Endothelial cell of umbilical vein (primary cell): ENCODE data around the gene MBOAT2. TPM values are rescaled to one million over a fixed set of nuclear protein-coding genes. Genes with fewer than 3 reads are reported as not detected.

ENCODE experiments used
- BruUV-seq: library from RNA; stranded (reverse); fragments of 400-500 nt; replicated peaks from 2 replicates; lab custom pipeline; 2021; lab: Mats Ljungman, UMichigan
- CTCF ChIA-PET: fragments of 300-600, 350-600 bp; sonication (Branson Sonifier 250); formaldehyde crosslinking; loops from one replicate; lab custom pipeline; 2021; ENCODE audit warnings: antibody characterized with exemption, inconsistent platforms; lab: Charles Lee
- POLR2A ChIA-PET: fragments of 300-600, 350-600 bp; sonication (Branson Sonifier 250); formaldehyde crosslinking; loops from one replicate; lab custom pipeline; 2021; ENCODE audit warnings: antibody characterized with exemption, inconsistent platforms; lab: Charles Lee
- DNase-seq: peaks from one replicate; pipeline ENCODE4 v3.0.0-alpha.2; 2011; ENCODE audit warnings: low read depth, low spot score
- FAIRE-seq: peaks from 2 replicates; lab custom pipeline; 2011; peaks lifted over from hg19 to GRCh38; lab: Jason Lieb, UNC
- H2AFZ ChIP-seq: 2 replicates; pipeline ENCODE4 v1.6.0; 2012; ENCODE audit warnings: low read depth, low read length, control low read depth, inconsistent platforms
- H3K27ac ChIP-seq: 2 replicates; pipeline ENCODE4 v1.5.1; 2011; ENCODE audit warnings: low read depth, mild to moderate bottlenecking, control low read depth, low read length, moderate library complexity; ENCODE audit not compliant: insufficient read depth
- H3K27me3 ChIP-seq, 2 experiments: 2 replicates each; pipeline versions ENCODE4 v1.6.0 to v1.6.1; 2011; ENCODE audit warnings: low read length in 2 of 2, mixed read lengths in 1 of 2; ENCODE audit not compliant: control insufficient read depth in 2 of 2, insufficient read depth in 2 of 2
- H3K36me3 ChIP-seq, 2 experiments: 2 replicates in 1 of 2; 3 replicates in 1 of 2; pipeline ENCODE4 v1.5.1; 2011; ENCODE audit warnings: low read length in 2 of 2, mild to moderate bottlenecking in 1 of 2, moderate library complexity in 1 of 2; ENCODE audit not compliant: control insufficient read depth in 2 of 2, insufficient read depth in 2 of 2; ENCODE audit errors: extremely low read depth in 1 of 2
- H3K4me1 ChIP-seq: 3 replicates; pipeline ENCODE4 v1.5.1; 2011; ENCODE audit warnings: mild to moderate bottlenecking, low read length; ENCODE audit not compliant: control insufficient read depth, insufficient read depth; ENCODE audit errors: extremely low read depth
- H3K4me2 ChIP-seq: 2 replicates; pipeline ENCODE4 v1.6.1; 2011; ENCODE audit warnings: low read length, control low read depth, mixed read lengths; ENCODE audit not compliant: insufficient read depth
- H3K4me3 ChIP-seq, 3 experiments: fragments of 200-600 bp in 1 of 3; sonication (generic), shearing (Covaris generic) in 1 of 3; replicated peaks in 1 of 3; 2 replicates each; pipeline ENCODE4 v1.5.1; 2011 to 2016; ENCODE audit warnings: control low read depth in 3 of 3, low read length in 3 of 3, mild to moderate bottlenecking in 2 of 3, inconsistent platforms in 1 of 3, low read depth in 1 of 3, moderate library complexity in 1 of 3; ENCODE audit not compliant: insufficient read depth in 1 of 3
- H3K79me2 ChIP-seq: 2 replicates; pipeline ENCODE4 v1.6.0; 2012; ENCODE audit warnings: low read length, inconsistent platforms; ENCODE audit not compliant: control insufficient read depth, insufficient read depth
- H3K9ac ChIP-seq: replicated peaks from 2 replicates; pipeline ENCODE3; 2011; ENCODE audit warnings: low read length, control low read depth; ENCODE audit not compliant: insufficient read depth; ENCODE audit errors: extremely low read depth
- H3K9me1 ChIP-seq: replicated peaks from 3 replicates; pipeline ENCODE4 v1.6.0; 2011; ENCODE audit warnings: mild to moderate bottlenecking, low read length; ENCODE audit not compliant: control insufficient read depth, insufficient read depth; ENCODE audit errors: extremely low read depth
- H3K9me3 ChIP-seq: replicated peaks from 2 replicates; pipeline ENCODE4 v1.5.1; 2012; ENCODE audit warnings: low read length, inconsistent platforms; ENCODE audit not compliant: control insufficient read depth, insufficient read depth
- H4K20me1 ChIP-seq: replicated peaks from 2 replicates; pipeline ENCODE3; 2011; ENCODE audit warnings: mild to moderate bottlenecking, low read length; ENCODE audit not compliant: control insufficient read depth, insufficient read depth; ENCODE audit errors: extremely low read depth
- EZH2 ChIP-seq: IDR thresholded peaks from 2 replicates; pipeline ENCODE4 v1.6.1; 2012; ENCODE audit warnings: borderline replicate concordance, low read depth, mild to moderate bottlenecking, moderate library complexity, low read length, inconsistent platforms; ENCODE audit not compliant: severe bottlenecking
- FOS ChIP-seq: IDR thresholded peaks from 2 replicates; pipeline ENCODE4 v1.6.1; 2011; ENCODE audit warnings: mild to moderate bottlenecking, low read length, moderate library complexity, borderline replicate concordance; ENCODE audit not compliant: insufficient read depth
- GATA2 ChIP-seq: IDR thresholded peaks from 2 replicates; pipeline ENCODE4 v1.7.0; 2011; ENCODE audit warnings: low read depth, mild to moderate bottlenecking, moderate library complexity, mixed read lengths, low read length; ENCODE audit not compliant: insufficient read length, insufficient read depth
- JUN ChIP-seq: IDR thresholded peaks from 2 replicates; pipeline ENCODE4 v1.6.1; 2011; ENCODE audit warnings: borderline replicate concordance, low read depth; ENCODE audit not compliant: insufficient read length, insufficient read depth
- MYC ChIP-seq: IDR thresholded peaks from one replicate; pipeline ENCODE4 v1.6.1; 2011; ENCODE audit warnings: mild to moderate bottlenecking, low read depth, low read length
- POLR2A ChIP-seq: IDR thresholded peaks from 2 replicates; pipeline ENCODE4 v1.6.1; 2012; ENCODE audit warnings: low read depth, mild to moderate bottlenecking, control low read depth, low read length
- POLR2AphosphoS5 ChIP-seq: IDR thresholded peaks from 2 replicates; pipeline ENCODE4 v1.6.1; 2012; ENCODE audit warnings: low read depth, mild to moderate bottlenecking, control low read depth, low read length, moderate library complexity; ENCODE audit not compliant: insufficient read depth
- dilution Hi-C: fragments of 300-500 bp; cut with MboI; formaldehyde crosslinking; loops from one replicate; pipeline ENCODE4 v1.15.0; 2019; ENCODE audit warnings: low sequenced_read_pairs; ENCODE audit not compliant: extremely low pct_ligation_motif_present
- intact Hi-C: fragments of 100-400 bp; cut with micrococcal nuclease; formaldehyde crosslinking; loops from one replicate; pipeline ENCODE4 v1.10.0; 2022
- polyA plus RNA-seq, 4 experiments: library from polyadenylated mRNA; depleted of rRNA in 3 of 4; stranded (reverse) in 3 of 4; unstranded in 1 of 4; fragments of >200 nt; gene quantifications; 2 replicates each; pipeline versions ENCODE4 v1.2.1 to v1.2.3, GENCODE V29; 2011 to 2012; ENCODE audit warnings: missing spikeins in 1 of 4
- total RNA-seq: library from RNA; stranded (reverse); gene quantifications from 2 replicates; pipeline ENCODE4 v1.2.3, GENCODE V29; 2021
- TF ChIP-seq, protein P1 (sequence below), 2 donors: IDR thresholded peaks; 1 replicate in 1 of 2; 2 replicates in 1 of 2; pipeline ENCODE4 v1.5.1; 2011; ENCODE audit warnings: low read length in 2 of 2, mild to moderate bottlenecking in 2 of 2, moderate library complexity in 2 of 2, control low read depth in 1 of 2, inconsistent platforms in 1 of 2, low read depth in 1 of 2; ENCODE audit not compliant: insufficient read depth in 1 of 2; ENCODE audit errors: extremely low read depth in 1 of 2
- TF ChIP-seq, protein P2 (sequence below): IDR thresholded peaks from 2 replicates; pipeline ENCODE4 v1.6.1; 2011; ENCODE audit not compliant: insufficient read depth, insufficient read length

The MBOAT2 gene
- total and polyA plus RNA-seq, 2 donors (not counting 3 experiments of a cell fraction or from before 2014, with no cell fraction given): 10.9 to 22.1 TPM

DNA sequence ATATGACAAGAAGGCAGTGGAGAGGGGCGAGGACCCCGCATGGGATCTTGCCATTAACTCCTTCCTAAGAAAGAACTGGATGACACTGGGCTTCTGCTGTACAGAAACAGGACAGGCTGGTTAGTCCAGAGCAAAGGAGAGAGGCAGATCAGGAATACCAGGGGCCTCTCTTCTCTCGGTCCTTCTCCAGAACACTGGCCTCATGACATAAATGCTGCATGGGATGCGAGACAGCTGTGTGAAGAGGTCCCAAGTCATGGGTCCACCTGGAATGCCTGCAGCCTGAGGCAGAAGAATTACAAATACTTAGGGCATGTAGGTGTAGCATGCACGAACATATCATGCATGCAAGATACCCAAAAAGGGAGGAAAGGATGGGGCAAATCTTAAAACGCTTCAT is 9.1 kb downstream of the MBOAT2 start:
- H3K36me3 ChIP-seq: no peaks in the 10 kb centered on the region
- peaks cover 2% of the 10 kb centered on the region for H3K79me2 ChIP-seq
- H3K27me3 ChIP-seq: no peaks in the 10 kb centered on the region
- dilution Hi-C loops (no loop called here), intact Hi-C loops (no loop called here)
- H3K9me1 ChIP-seq: no peaks in the 10 kb centered on the region
- no peak for TF ChIP-seq FOS
- TF ChIP-seq, protein P1, sequence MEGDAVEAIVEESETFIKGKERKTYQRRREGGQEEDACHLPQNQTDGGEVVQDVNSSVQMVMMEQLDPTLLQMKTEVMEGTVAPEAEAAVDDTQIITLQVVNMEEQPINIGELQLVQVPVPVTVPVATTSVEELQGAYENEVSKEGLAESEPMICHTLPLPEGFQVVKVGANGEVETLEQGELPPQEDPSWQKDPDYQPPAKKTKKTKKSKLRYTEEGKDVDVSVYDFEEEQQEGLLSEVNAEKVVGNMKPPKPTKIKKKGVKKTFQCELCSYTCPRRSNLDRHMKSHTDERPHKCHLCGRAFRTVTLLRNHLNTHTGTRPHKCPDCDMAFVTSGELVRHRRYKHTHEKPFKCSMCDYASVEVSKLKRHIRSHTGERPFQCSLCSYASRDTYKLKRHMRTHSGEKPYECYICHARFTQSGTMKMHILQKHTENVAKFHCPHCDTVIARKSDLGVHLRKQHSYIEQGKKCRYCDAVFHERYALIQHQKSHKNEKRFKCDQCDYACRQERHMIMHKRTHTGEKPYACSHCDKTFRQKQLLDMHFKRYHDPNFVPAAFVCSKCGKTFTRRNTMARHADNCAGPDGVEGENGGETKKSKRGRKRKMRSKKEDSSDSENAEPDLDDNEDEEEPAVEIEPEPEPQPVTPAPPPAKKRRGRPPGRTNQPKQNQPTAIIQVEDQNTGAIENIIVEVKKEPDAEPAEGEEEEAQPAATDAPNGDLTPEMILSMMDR (IDR thresholded peaks at IDR 0.05; ENCODE audit: extremely low read depth in 1 of 2, insufficient read depth in 1 of 2, low read depth in 1 of 2, low read length in 2 of 2): no peak
- TF ChIP-seq, protein P2, sequence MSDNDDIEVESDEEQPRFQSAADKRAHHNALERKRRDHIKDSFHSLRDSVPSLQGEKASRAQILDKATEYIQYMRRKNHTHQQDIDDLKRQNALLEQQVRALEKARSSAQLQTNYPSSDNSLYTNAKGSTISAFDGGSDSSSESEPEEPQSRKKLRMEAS: no peak
- no peak for TF ChIP-seq POLR2AphosphoS5
- TF ChIP-seq MYC: no peak
- TF ChIP-seq GATA2: no peak
- no peak for TF ChIP-seq JUN
- no peak for TF ChIP-seq EZH2
- no peak for TF ChIP-seq POLR2A
- BruUV-seq: no TSS peak
- CTCF ChIA-PET: no interaction called here
- H3K4me1 ChIP-seq: no peaks in the 10 kb centered on the region
- no peak overlapping the region for H2AFZ ChIP-seq
- no peak for DNase-seq
- H3K9ac ChIP-seq: no peak overlapping the region
- no peak overlapping the region for H3K27ac ChIP-seq
- POLR2A ChIA-PET: no interaction called here
- H3K9me3 ChIP-seq: no peaks in the 10 kb centered on the region
- FAIRE-seq: no peak
- H3K4me2 ChIP-seq: no peak overlapping the region
- H4K20me1 ChIP-seq: no peaks in the 10 kb centered on the region
- no peak overlapping the region for H3K4me3 ChIP-seq
